Measurements from ENCODE around the gene FAM43B.

Gene FAM43B

GRCh38 chr1:20593756-20594155 lies 41.4 kb downstream of the FAM43B start:
- DNase-seq: no peak

DNA sequence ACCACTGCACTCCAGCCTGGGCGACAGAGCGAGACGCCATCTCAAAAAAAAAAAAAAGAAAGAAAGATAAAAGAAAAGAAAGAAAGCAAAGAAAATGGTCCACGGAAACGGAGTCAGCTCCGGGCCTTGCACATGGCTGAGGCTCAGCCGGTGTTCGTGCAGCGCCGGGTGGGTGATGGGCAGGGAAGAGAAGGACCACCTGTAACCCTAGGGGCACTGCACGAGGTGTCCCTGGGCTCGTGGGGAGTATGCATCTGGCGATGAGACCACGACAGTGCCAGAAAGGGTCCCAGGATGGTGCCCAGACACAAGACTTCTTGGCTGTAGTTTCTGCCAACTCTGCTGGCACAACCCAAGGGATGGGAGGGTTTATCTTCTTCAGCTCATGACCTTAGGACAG lies 42.4 kb downstream of the FAM43B start:
- DNase-seq: no peak

- no peak for DNase-seq
Observed at GRCh38 chr1:20596106-20596505, 43.7 kb downstream of the FAM43B start.

GRCh38 chr1:20597650-20598049 lies 45.3 kb downstream of the FAM43B start:
- DNase-seq: no peak

GRCh38 chr1:20600156-20600555 lies 47.8 kb downstream of the FAM43B start:
- DNase-seq: no peak

- DNase-seq: peak; percentile 81
Observed at GRCh38 chr1:20601129-20601825, 48.9 kb downstream of the FAM43B start.

- no peak for DNase-seq
Observed at GRCh38 chr1:20602851-20603450, 50.6 kb downstream of the FAM43B start.

GRCh38 chr1:20603504-20604464 lies 51.4 kb downstream of the FAM43B start:
- DNase-seq: peak; percentile 94
